Measurements from ENCODE around the gene MRPL42.
"Not testable (repeated sequence)": the region's sequence is repeated elsewhere in the genome, so short reads cannot be mapped to it uniquely, and the experiment has no call there.

The MRPL42 gene

DNA sequence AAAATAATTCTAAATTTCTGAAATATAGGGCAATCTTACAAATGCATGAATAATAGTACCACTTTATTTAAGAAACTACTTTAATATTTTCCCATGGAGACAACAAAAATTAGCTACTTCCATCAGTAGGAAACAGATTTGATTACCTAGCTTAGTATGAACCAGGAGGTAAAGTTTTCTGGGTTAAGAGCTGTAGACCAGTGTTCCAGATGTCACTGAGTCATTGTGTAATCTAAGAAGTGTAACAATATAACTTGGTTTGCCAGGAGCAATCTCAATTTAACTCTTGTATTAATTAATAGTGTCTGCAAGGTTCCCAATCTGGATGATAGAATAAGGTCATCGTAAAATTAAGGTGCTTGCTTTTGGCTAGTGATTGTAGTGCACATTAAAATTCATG is 31.5 kb downstream of the MRPL42 start:
- not testable (repeated sequence) for DNase-seq (ENCODE audit: low read depth in 2 of 2)

DNA sequence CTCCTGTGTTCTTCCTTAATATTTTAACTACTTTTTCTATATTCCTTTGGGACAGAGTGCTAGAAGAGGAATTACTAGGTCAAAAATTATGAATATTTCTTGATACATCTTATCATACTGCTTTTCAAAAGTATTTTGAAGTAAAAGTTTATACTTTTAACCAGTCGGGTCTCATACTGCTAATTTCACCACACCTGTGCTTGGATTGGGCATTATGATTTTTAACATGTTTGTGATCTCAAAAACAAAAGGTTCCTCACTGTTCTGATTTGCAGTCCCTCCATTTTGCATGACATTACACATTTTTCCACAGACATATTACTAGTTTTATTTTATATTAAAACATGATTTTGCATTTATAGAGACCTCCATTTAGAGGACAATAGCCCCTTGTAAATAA is 32.9 kb downstream of the MRPL42 start:
- DNase-seq (ENCODE audit: low read depth in 2 of 2), result no peak

DNA sequence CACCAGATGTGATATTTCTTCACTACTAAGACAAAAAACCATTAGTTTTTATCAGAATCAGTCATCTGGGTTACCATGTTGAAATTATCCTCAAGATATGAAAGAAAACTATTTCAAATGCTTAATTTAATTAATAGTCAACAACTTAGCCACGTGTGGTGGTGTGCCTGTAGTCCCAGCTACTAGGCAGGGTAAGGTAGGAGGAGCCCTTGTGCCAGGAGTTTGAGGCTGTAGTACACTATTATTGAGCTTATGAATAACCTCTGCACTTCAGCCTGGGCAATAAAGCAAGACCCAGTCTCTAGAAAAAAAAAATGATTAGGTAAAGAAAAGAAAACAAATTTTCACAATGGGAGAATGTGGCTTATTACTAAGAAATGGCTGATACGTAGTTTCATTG is 33.4 kb downstream of the MRPL42 start:
- no peak for DNase-seq (ENCODE audit: low read depth in 2 of 2)

DNA sequence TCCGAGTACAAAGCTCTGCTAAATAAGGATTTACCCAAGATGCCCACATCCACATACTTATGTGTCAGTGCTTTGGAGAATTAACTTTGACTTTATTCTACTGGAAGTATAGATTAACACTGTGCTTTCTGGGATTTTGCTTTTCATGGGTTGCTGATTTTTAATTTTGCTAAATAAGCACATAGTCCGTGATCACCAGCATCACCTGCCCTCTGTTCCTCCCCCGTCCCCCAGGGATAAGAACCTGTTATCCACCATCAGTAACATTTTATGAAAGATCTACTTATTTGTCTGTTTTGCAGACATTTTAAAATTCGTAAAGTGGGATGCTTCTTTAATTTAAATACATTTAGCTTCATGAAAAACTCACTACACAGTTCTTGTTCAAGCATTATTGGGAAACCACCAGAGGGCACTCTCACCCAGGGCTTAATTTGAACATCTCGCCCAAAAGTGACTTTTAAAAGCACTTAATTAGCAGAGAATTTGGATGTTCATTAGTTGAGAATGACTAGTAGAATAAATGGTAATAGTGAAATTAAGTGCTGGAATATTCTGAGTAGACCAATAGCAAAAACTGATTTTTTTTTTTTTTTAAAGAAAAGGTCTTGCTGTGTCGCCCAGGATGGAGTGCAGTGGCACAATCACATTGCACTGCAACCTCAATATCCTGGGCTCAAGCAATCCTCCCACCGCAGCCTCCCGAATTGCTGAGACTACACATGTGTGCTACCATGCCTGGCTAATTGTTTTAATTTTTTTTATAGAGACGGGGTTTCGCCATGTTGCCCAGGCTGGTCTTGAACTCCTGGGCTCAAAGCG is 35.7 kb downstream of the MRPL42 start:
- DNase-seq (ENCODE audit: low read depth in 2 of 2), result peak; percentile 16 to 39

DNA sequence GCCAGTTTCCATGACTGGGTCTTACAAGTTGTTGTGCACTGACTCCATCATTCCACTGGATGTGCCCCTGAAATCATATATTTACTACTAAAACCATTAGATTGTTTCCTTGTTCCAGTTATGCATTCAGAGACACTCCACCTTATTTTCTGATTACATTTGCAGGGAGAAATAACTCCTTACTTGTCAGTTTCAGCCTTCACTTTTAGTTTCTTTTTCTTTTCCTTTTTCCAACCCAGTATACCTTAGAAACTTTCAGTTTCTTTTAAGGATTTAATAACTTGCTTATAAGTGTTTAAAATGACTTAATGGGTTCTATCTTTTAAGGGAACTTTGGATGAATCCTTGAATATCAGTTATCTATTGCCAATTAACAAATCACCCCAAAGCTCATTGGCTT is 39.9 kb downstream of the MRPL42 start:
- no peak for DNase-seq (ENCODE audit: low read depth in 2 of 2)

DNA sequence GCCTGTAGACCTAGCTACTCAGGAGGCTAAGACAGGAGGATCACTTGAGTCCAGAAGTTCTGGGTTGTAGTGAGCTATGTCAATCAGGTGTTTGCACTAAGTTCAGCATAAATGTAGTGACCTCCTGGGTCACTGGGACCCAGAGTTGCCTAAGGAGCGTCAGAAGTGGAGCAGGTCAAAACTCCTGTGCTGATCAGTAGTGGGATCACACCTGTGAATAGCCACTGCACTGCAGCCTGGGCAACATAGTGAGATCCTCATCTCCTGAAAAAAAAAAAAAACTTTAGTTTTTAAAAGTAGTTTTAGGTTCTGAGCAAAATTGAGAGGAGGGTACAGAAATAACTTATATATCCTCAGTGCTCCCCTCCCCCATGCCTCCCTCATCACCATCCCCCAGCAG is 42.2 kb downstream of the MRPL42 start:
- DNase-seq (ENCODE audit: low read depth in 2 of 2), result no peak

DNA sequence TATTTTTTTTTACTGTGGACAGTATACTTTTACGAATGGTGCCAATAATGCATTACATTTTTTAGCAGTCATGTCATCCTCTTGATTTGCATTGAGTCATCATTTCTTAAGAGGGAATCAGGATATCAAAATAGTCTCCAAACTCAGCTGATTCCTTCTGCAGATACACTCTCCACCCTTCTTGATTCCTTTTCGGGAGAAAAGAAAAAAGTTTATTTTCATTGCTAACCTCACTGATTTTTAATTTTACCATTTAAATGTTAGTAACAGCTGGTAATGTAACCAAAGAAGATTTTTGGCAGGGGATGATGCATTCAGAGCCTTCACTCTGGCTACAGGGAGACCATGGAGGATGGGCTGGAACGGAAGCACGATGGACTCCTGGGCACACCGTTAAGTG is 47.5 kb downstream of the MRPL42 start:
- DNase-seq (ENCODE audit: low read depth in 2 of 2), result no peak

DNA sequence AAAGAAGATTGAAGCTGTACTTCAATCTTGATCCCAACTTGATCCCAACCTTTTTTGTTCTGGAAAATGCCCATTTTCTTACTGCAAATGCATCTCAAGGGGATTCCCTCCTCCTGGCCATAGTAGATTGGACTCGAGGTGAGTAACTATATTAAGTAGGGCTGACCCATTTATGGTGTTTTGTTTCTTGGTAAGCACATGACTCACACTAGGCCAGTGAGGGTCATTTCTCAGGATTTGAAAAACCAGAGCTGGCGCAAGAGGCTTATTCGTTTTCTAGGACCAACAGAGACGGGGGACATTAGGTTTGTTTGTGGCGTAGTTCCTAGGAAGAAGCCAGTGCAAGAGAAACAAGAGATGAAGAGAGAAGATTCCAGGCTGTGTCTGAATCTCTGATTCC is 51.4 kb downstream of the MRPL42 start:
- no peak for DNase-seq (ENCODE audit: low read depth in 2 of 2)

DNA sequence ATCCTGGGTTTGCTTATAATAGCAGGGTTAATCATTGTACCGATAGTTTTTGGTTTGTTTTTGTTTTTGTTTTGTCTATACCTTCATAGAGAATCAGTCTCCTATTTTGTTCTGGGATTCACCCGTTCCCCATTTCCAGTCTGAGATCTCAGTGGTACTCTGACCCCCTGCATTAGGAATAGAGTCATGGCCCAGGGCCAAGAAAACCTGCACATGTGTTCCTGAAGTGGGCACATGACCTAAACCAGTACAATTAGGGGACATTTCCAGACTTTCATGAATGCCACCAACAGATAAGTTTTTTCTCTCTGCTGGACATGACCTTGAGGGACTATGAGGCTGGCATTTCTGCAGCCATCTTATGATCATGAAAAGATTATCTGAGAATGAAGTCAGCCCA is 52.5 kb downstream of the MRPL42 start:
- DNase-seq (ENCODE audit: low read depth in 2 of 2), result no peak

DNA sequence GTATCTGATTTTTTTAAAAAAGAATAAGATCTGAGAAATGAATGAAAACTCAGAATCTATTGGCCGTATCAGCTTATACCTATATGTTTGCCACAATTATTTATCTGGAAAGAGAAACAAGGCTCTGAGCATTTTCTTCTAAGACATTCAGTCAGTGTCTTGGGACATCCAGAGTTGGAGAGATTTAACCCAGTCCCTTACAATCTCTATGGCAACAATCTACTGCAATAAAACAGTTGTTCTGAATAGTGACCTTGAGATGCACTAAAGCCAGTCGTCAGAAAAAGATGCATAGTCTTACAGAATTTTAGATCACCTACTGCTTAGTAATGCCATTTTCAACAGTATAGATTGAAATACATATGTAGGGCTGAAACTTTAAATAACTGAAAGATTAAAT is 53.1 kb downstream of the MRPL42 start:
- no peak for DNase-seq (ENCODE audit: low read depth in 2 of 2)

DNA sequence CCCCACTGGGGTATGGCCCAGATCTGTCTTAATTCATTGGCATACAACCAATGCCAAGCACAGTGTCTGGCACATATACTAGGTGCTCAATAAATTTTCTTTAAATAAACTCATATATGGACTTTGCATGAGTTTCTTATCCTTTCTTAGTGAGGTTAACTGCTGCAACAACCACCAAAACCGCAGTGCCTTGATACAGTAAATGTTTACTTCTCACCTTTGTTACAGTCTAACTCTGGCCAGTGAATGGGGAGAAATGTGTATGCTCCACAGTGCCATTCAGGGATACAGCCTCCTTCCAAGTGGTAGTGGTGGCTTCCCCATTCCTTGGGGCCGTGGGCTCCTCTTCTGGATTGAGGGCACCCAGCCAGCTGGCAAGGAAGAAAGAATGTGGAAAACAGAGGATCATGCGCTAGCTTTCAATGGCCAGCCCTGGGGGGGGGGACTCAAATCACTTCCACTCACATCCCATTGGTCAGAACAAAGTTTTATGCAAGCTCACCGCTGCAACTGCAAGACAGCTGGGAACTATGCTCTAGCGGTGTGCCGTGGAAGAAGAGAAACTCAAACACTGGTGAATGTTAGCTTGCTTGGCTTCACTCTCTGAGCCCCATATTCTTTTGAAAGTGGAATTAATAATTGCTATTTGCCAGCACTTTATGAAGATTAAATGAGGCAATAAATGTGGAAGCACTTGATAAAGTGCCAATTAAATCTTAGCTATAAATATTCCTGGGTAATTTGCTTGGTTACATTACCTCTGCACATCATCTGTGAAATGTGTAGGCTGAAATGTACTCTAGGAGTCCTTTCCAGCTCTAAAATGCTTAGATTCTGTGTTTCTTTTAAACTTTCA is 54.1 kb downstream of the MRPL42 start:
- DNase-seq (ENCODE audit: low read depth in 2 of 2), result no peak

DNA sequence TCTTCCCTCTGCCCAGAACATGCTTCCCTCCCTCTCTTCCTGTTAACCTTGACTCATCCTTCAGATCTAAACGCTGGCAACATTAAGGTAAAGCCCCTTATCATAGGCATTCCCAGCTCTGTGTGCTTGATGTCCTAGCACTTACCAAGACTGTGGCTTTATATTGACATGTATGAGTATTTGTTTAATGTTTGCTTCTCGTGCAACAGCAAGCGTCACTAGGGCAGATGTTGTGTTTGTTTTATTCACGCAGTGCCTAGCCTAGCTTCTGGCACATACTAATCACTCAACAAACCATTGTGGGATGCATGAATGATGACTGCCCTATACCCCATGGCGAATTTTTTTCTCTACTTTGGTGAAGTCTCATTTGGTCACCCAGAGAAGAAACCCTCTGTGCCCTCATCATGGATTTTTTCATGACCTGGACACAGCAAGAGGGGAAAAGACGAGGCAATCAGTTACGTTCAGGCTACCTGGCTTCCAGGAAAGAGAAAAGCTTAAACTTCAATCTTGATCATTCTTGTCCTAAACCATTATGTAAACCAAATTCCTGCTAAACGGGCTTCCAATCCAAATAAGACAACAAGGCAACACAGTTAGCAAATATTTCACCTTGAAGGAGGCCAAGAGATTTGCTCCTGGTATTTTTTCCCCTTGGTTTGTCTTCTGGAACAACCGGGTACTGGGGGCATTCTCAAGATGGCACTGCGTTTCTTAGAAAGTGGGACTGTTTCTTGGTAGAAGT is 57.2 kb downstream of the MRPL42 start:
- no peak for DNase-seq (ENCODE audit: low read depth in 2 of 2)

DNA sequence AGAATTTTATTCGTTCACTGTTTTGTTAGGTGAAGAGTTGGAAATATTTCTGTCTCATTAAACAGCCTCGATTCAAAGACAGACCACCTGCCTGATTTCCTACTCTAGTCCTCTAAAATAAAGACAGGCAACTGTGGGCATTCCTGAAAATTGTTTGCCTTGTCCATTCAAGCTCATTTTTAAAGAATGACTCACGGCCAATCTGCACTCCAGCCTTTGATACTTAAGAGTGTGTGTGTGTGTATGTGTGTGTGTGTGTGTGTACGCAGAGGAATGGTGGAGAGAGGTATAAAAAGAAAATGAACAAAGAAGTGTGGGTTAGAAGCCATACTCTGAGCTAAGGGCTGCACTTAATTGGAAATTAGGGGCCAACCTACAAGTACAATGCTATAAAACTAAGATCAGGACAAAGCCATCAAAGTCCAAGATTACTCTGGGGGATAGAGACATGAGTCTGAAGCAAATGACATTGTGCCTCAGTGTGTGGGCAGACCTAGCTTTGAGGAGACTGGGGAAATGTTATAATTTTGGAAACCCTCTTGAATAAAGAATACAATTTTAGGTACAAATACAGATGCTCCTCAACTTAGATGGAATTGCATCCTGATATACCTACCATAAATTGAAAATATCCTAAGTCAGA is 59.6 kb downstream of the MRPL42 start:
- no peak for DNase-seq (ENCODE audit: low read depth in 2 of 2)

DNA sequence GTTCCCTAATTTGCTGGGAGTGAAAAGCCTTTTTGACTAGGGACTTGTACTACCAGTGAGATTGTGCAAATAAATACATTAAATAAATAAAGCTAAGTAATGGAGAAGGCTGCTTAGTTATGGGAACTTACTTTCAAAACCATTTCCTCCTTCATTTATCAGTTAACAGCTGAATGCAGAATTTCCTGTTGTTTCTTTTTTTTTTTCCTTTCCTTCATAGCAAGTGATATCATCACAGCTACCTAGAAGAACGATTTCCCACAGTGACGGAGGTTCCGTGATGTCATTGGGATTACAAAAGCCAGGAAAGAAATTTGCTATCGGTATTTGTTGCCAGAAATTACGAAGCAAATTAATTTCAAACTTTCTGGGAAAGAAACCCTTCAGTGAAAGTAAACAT is 63.0 kb downstream of the MRPL42 start:
- no peak for DNase-seq (ENCODE audit: low read depth in 2 of 2)

DNA sequence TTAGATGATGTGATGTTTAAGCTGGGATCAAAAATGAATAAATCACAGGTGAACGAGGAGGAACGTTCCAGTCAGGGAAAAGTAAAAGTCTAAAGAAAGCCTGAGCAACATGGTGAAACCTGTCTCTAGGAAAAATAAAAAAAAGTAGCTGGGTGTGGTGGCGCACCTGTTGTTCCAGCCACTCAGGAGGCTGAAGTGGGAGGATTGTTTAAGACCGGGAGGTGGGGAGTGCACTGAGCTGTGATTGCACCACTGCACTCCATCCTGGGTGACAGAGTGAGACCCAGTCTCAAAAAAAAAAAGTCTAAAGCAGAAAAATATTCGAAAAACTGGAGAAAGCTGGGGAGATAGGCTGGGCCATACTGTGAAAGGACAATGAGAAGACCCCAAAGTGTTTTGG is 66.0 kb downstream of the MRPL42 start:
- no peak for DNase-seq (ENCODE audit: low read depth in 2 of 2)

DNA sequence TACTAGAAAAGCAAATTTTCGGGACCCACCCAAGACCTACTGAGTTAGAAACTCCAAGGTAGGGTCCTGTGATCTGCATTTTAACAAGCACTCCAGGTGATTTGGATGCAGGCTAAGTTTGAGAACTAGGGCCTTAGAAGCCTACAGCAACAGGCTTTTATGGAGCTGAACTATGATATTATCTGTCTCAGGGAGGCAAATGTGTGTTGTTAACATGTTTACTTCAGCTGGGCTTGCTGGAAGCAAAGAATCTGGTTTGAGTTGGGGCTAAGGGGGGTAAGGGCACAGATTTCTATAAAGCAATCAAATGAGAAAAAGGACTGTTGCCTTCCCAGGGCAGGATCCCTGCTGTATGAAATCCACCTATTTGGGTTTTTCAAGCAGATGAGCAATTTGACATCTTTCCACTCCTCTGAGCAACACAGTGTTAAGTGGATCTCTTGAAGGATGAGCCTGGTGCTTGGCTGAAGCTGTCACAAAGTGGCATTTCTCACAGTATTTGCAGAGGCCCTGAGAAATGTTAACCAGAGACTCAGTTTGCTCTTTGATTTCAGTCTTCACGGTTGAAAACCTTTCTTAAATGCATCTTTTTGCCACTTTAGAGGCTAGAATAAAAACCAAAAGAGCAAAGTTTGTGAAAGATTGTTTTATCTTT is 68.9 kb downstream of the MRPL42 start:
- no peak for DNase-seq (ENCODE audit: low read depth in 2 of 2)

DNA sequence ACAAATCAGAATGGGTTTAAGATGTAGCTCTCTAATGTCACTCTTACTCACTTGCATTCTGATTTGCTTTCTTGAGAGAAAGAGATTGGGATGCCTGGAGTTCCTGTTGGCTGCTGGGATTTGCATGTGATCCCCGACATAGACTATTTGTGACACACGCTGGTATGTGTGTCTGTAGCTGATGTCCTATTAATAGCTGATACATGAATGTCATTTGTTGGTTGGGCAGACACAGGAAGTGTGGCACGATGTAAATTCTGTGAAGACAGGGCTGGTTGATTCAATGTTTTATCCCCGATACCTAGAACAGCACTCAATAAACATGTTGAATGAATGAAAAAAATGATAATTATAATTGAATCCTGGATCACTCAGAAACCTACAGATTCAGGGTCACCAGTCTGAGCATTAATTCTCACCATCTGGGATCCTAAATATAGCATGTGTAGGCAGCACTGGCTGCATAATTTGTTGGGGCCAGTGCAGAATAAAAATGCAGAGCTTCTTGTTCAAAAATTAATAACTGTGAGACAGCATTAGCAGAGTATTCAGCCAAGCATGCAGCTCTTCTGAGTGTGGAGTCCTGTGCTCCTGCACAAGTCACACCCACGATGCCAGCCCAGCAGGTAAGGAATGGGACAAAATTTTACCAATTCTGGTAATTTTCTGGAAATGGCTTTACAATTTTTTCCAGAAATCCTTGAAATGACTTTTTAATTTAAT is 69.6 kb downstream of the MRPL42 start:
- no peak for DNase-seq (ENCODE audit: low read depth in 2 of 2)

DNA sequence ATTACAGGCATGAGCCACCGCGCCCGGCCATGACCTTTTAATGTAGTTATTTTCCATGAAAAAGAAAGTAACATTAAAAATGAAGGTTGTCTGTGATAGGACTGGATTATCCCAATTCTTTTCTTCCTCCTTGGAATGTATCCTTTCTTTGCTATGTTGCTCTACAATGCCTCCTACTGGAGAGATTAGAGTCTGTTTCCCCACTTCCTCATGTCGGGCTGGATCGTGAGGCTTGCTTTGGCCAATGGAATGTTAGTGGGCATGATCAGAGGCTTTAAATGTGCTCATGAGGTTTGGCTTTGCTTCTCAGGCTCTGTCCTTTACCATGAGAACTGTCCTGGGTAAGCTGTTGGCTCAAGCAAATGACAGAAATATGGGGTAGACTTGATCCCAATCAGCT is 70.5 kb downstream of the MRPL42 start:
- no peak for DNase-seq (ENCODE audit: low read depth in 2 of 2)

DNA sequence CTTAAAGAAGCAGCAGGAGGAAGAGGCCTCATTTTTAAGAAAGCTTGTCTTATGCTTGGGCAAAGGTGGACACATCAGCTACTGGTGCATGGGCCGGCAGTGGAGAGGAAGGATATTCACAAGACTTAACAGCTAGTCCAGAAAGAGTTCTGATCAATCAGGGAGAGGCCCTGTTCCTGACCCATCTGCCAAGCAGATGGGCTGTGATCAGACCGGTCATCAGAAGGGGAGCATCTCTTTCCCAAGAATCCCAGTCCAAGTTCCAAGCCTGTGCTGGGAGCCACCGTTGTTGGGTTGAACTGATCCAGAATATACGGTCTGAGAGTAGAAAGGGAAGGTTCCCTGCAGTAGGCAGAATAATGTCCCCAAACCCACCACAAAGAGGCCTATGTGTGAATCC is 72.5 kb downstream of the MRPL42 start:
- no peak for DNase-seq (ENCODE audit: low read depth in 2 of 2)

DNA sequence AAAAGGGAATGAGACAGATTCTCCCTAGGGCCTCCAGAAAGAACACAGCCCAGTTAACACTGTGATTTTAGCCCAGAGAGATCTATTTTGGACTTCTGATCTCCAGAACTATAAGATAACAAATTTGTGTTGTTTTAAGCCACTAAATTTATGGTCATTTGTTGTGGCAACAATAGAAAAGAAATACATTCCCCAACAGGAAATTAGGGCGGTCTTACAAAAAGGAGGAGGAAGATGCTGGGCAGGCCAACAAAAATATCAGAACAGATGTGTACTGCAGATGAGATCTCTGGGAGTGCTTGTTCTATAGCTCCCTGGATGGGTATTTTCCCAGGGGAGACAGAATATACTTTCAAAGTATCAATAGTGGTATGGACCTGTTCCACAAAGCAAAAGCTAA is 73.2 kb downstream of the MRPL42 start:
- DNase-seq (ENCODE audit: low read depth in 2 of 2), result no peak
